OCI-LY1 (cell line): ENCODE results near the gene DENND10.

ENCODE experiments used
- H2AFZ ChIP-seq: fragments of 200-600 bp; sonication (generic), shearing (Covaris generic); 2 replicates; pipeline ENCODE4 v1.6.0; 2014; ENCODE audit warnings: antibody characterized with exemption, mild to moderate bottlenecking, low read length
- H3F3A ChIP-seq: fragments of 200-600 bp; sonication (generic), shearing (Covaris generic); 2 replicates; pipeline ENCODE4 v1.6.0; 2014; ENCODE audit warnings: mild to moderate bottlenecking, antibody characterized with exemption, low read length, moderate library complexity; ENCODE audit not compliant: insufficient read depth
- H3K27ac ChIP-seq: fragments of 200-600 bp; sonication (generic); 2 replicates; pipeline ENCODE4 v1.5.1; 2014; ENCODE audit warnings: low read length, mixed run types, mild to moderate bottlenecking, low read depth; ENCODE audit not compliant: poor library complexity, severe bottlenecking
- H3K27me3 ChIP-seq: fragments of 200-600 bp; sonication (generic); 2 replicates; pipeline ENCODE4 v1.6.0; 2014; ENCODE audit warnings: antibody characterized with exemption, mild to moderate bottlenecking, low read length, moderate library complexity; ENCODE audit not compliant: insufficient read depth
- H3K36me3 ChIP-seq: fragments of 200-600 bp; sonication (generic); 2 replicates; pipeline ENCODE4 v1.6.1; 2014; ENCODE audit warnings: mild to moderate bottlenecking, antibody characterized with exemption, low read length, moderate library complexity, mixed read lengths; ENCODE audit not compliant: insufficient read depth
- H3K4me1 ChIP-seq: fragments of 200-600 bp; sonication (generic); 2 replicates; pipeline ENCODE4 v1.5.1; 2014; ENCODE audit warnings: mild to moderate bottlenecking, low read length, moderate library complexity; ENCODE audit not compliant: insufficient read depth, severe bottlenecking
- H3K4me2 ChIP-seq: fragments of 200-600 bp; sonication (generic), shearing (Covaris generic); 2 replicates; pipeline ENCODE4 v1.6.1; 2014; ENCODE audit warnings: low read length
- H3K4me3 ChIP-seq: fragments of 200-600 bp; sonication (generic); 2 replicates; pipeline ENCODE4 v1.5.1; 2014; ENCODE audit warnings: low read length, low read depth, mild to moderate bottlenecking, mixed read lengths; ENCODE audit not compliant: poor library complexity, severe bottlenecking
- H3K79me2 ChIP-seq: fragments of 200-600 bp; shearing (Covaris generic); 2 replicates; pipeline ENCODE4 v1.6.1; 2016; ENCODE audit warnings: mixed run types, low read length, mixed read lengths; ENCODE audit not compliant: insufficient read depth
- H3K9ac ChIP-seq: fragments of 200-600 bp; sonication (generic), shearing (Covaris generic); 2 replicates; pipeline ENCODE4 v1.6.1; 2014; ENCODE audit warnings: mild to moderate bottlenecking, low read length, mixed read lengths
- H3K9me2 ChIP-seq: fragments of 200-600 bp; sonication (generic), shearing (Covaris generic); 2 replicates; pipeline ENCODE4 v1.6.1; 2014; ENCODE audit warnings: low read depth, mild to moderate bottlenecking, low read length, mixed read lengths
- H3K9me3 ChIP-seq: fragments of 200-600 bp; shearing (Covaris generic); 2 replicates; pipeline ENCODE4 v1.6.1; 2014; ENCODE audit warnings: low read length, mixed read lengths
- H4K20me1 ChIP-seq: fragments of 200-600 bp; sonication (generic), shearing (Covaris generic); 2 replicates; pipeline ENCODE4 v1.6.0; 2016; ENCODE audit warnings: mild to moderate bottlenecking, low read length; ENCODE audit not compliant: insufficient read depth
- EZH2 ChIP-seq: fragments of 200-600 bp; sonication (generic), shearing (Covaris generic); IDR thresholded peaks from 2 replicates; pipeline ENCODE4 v1.8.0; 2017; ENCODE audit warnings: borderline replicate concordance, mixed run types, mild to moderate bottlenecking, antibody characterized with exemption, low read length, moderate library complexity, mixed read lengths
- TF ChIP-seq, protein P1 (sequence below): fragments of 200-600 bp; sonication (generic), shearing (Covaris generic); IDR thresholded peaks from 2 replicates; pipeline ENCODE4 v1.5.1; 2017; ENCODE audit warnings: mild to moderate bottlenecking, antibody characterized with exemption, low read length, moderate library complexity, mixed read lengths

The DENND10 gene

GRCh38 chr10:119084896-119085295 lies 19.0 kb upstream of the DENND10 start:
- Histone ChIP-seq H3K36me3 (peaks cover under 1% of the 10 kb centered on the region; the same call in 1 of the 2 replicates), H3K4me3 (no peak overlapping the region), H3K27me3 (no peaks in the 10 kb centered on the region), H3K27ac (peak overlapping the region; percentile 86), H3K4me1 (peaks cover 49% of the 10 kb centered on the region), H3K79me2 (peaks cover 7% of the 10 kb centered on the region), H3K9me2 (no peaks in the 10 kb centered on the region), H2AFZ (no peak overlapping the region), H4K20me1 (no peaks in the 10 kb centered on the region), H3K4me2 (no peak overlapping the region), H3K9ac (no peak overlapping the region), H3K9me3 (no peaks in the 10 kb centered on the region), H3F3A (no peaks in the 10 kb centered on the region)
- TF ChIP-seq, protein P1, sequence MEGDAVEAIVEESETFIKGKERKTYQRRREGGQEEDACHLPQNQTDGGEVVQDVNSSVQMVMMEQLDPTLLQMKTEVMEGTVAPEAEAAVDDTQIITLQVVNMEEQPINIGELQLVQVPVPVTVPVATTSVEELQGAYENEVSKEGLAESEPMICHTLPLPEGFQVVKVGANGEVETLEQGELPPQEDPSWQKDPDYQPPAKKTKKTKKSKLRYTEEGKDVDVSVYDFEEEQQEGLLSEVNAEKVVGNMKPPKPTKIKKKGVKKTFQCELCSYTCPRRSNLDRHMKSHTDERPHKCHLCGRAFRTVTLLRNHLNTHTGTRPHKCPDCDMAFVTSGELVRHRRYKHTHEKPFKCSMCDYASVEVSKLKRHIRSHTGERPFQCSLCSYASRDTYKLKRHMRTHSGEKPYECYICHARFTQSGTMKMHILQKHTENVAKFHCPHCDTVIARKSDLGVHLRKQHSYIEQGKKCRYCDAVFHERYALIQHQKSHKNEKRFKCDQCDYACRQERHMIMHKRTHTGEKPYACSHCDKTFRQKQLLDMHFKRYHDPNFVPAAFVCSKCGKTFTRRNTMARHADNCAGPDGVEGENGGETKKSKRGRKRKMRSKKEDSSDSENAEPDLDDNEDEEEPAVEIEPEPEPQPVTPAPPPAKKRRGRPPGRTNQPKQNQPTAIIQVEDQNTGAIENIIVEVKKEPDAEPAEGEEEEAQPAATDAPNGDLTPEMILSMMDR, result no peak
- TF ChIP-seq EZH2, result no peak

- no peaks in the 10 kb centered on the region for H3K79me2 ChIP-seq
- H2AFZ ChIP-seq, result no peak overlapping the region
- H3K9ac ChIP-seq, result no peak overlapping the region
- no peak overlapping the region for H3K4me3 ChIP-seq
- no peaks in the 10 kb centered on the region for H3K9me2 ChIP-seq
- H3K36me3 ChIP-seq, result no peaks in the 10 kb centered on the region
- H3K27me3 ChIP-seq, result no peaks in the 10 kb centered on the region
- H3K4me2 ChIP-seq, result peak overlapping the region; percentile 23; the same call in 1 of the 2 replicates
- no peaks in the 10 kb centered on the region for H3K9me3 ChIP-seq
- no peaks in the 10 kb centered on the region for H4K20me1 ChIP-seq
- no peaks in the 10 kb centered on the region for H3F3A ChIP-seq
- peaks cover 52% of the 10 kb centered on the region for H3K4me1 ChIP-seq
- TF ChIP-seq, protein P1, result no peak
- no peak for TF ChIP-seq EZH2
- H3K27ac ChIP-seq, result peak overlapping the region; percentile 86
These were observed 16.5 kb upstream of the DENND10 start for GRCh38 chr10:119087271-119087882.

DNA sequence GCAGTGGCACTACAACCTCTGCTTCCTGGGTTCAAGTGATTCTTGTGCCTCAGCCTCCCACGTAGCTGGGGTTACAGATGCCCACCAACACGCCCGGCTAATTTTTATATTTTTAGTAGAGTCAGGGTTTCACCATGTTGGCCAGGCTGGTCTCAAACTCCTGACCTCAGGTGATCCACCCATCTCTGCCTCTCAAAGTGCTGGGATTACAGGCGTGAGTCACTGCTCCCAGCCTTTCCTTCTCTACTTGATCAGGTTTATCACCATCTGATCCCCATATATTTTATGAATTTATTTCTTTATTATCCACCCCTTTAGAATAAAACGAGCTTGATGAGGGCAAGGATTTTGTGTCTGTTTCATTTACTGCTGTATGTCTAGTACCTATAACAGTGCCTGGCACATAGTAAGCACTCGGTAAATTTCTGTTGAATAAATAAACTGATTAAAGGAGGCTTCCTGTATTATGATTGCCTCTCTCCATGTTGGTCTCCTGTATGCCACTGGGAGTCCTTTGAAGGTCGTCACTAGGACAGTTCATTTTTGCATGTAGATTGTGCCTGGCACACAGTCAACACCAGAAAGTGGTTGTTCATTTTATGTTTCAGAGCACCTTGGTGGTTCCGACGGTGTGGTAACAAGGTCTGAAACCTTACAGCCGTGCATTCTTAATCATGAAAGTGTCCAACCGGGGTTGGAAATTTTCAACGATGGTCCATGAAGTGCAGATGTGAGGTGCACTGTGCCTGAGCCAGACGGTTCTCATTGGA lies 13.7 kb upstream of the DENND10 start:
- Histone ChIP-seq H3K27me3 (no peaks in the 10 kb centered on the region), H3K79me2 (no peaks in the 10 kb centered on the region), H3K36me3 (no peaks in the 10 kb centered on the region), H4K20me1 (no peaks in the 10 kb centered on the region), H3F3A (no peaks in the 10 kb centered on the region), H3K27ac (peak overlapping the region; percentile 30), H2AFZ (no peak overlapping the region), H3K4me1 (peaks cover 43% of the 10 kb centered on the region), H3K9me3 (no peaks in the 10 kb centered on the region), H3K4me3 (no peak overlapping the region), H3K9ac (no peak overlapping the region), H3K9me2 (no peaks in the 10 kb centered on the region), H3K4me2 (peak overlapping the region; percentile 1; the same call in 1 of the 2 replicates)
- TF ChIP-seq, protein P1, result no peak
- TF ChIP-seq EZH2, result no peak
